T follicular helper cell (primary cell): ENCODE data around the gene MTMR1.

ENCODE experiments used
- DNase-seq: peaks from one replicate; pipeline ENCODE4 v3.0.0-alpha.2; 2020; ENCODE audit warnings: low read depth

MTMR1 gene

GRCh38 chrX:150779385-150779784 is 86.2 kb downstream of the MTMR1 start:
- no peak for DNase-seq

- DNase-seq = no peak
These were observed 88.5 kb downstream of the MTMR1 start for GRCh38 chrX:150781677-150782076.

- no peak for DNase-seq
These were observed 96.8 kb downstream of the MTMR1 start for GRCh38 chrX:150790021-150790420.

- no peak for DNase-seq
These were observed 99.8 kb downstream of the MTMR1 start for GRCh38 chrX:150792949-150793527.

GRCh38 chrX:150805736-150806135 is 112.5 kb downstream of the MTMR1 start:
- no peak for DNase-seq

- DNase-seq = no peak
These were observed 113.6 kb downstream of the MTMR1 start for GRCh38 chrX:150806827-150807226.

GRCh38 chrX:150813922-150814321 is 120.7 kb downstream of the MTMR1 start:
- no peak for DNase-seq
